H9 (cell line): ENCODE data around the gene DIS3L. TPM values are rescaled to one million over a fixed set of nuclear protein-coding genes. Genes with fewer than 3 reads are reported as not detected.

Source experiments
- DNase-seq: peaks from one replicate; pipeline ENCODE4 v3.0.0-alpha.2; 2017
- H2AFZ ChIP-seq: one replicate; pipeline ENCODE4 v1.6.1; 2013; ENCODE audit warnings: mild to moderate bottlenecking, low read length, control low read depth, moderate library complexity
- H2AK5ac ChIP-seq: 2 replicates; pipeline ENCODE4 v1.6.1; 2013; ENCODE audit warnings: low read length, control low read depth, mixed read lengths; ENCODE audit not compliant: insufficient read length
- H2BK120ac ChIP-seq: one replicate; pipeline ENCODE4 v1.6.1; 2013; ENCODE audit warnings: low read depth, mild to moderate bottlenecking, low read length, control low read depth, inconsistent platforms; ENCODE audit not compliant: poor library complexity, severe bottlenecking
- H2BK12ac ChIP-seq: 2 replicates; pipeline ENCODE4 v1.6.1; 2013; ENCODE audit warnings: low read length, control low read depth, mixed read lengths, low read depth; ENCODE audit not compliant: insufficient read length
- H2BK15ac ChIP-seq: 2 replicates; pipeline ENCODE4 v1.6.1; 2013; ENCODE audit warnings: low read depth, low read length, control low read depth
- H2BK20ac ChIP-seq: one replicate; pipeline ENCODE4 v1.6.1; 2013; ENCODE audit warnings: low read depth, mild to moderate bottlenecking, low read length, control low read depth, inconsistent platforms; ENCODE audit not compliant: poor library complexity, severe bottlenecking
- H2BK5ac ChIP-seq: 2 replicates; pipeline ENCODE4 v1.6.1; 2013; ENCODE audit warnings: low read length, control low read depth, mixed read lengths; ENCODE audit not compliant: insufficient read length
- H3K14ac ChIP-seq: 2 replicates; pipeline ENCODE4 v1.6.1; 2013; ENCODE audit warnings: low read length, control low read depth; ENCODE audit not compliant: insufficient read depth
- H3K18ac ChIP-seq: 2 replicates; pipeline ENCODE4 v1.6.1; 2013; ENCODE audit warnings: low read depth, mild to moderate bottlenecking, mixed read lengths, low read length, control low read depth; ENCODE audit not compliant: insufficient read length
- H3K23ac ChIP-seq: 2 replicates; pipeline ENCODE4 v1.6.1; 2013; ENCODE audit warnings: low read length, control low read depth, mixed read lengths, low read depth; ENCODE audit not compliant: insufficient read length
- H3K23me2 ChIP-seq: 2 replicates; pipeline ENCODE4 v1.6.1; 2013; ENCODE audit warnings: low read depth, mild to moderate bottlenecking, mixed read lengths, low read length, control low read depth; ENCODE audit not compliant: insufficient read length, poor library complexity, severe bottlenecking
- H3K27ac ChIP-seq: 2 replicates; pipeline ENCODE4 v1.5.1; 2013; ENCODE audit warnings: low read length, control low read depth, mixed read lengths, low read depth; ENCODE audit not compliant: insufficient read length
- H3K27me3 ChIP-seq: 2 replicates; pipeline ENCODE4 v1.6.1; 2013; ENCODE audit warnings: low read length, control low read depth, inconsistent platforms; ENCODE audit not compliant: insufficient read depth
- H3K4ac ChIP-seq: 2 replicates; pipeline ENCODE4 v1.6.1; 2013; ENCODE audit warnings: low read depth, mild to moderate bottlenecking, control low read depth, inconsistent platforms, low read length, moderate library complexity
- H3K4me1 ChIP-seq: 2 replicates; pipeline ENCODE4 v1.6.1; 2013; ENCODE audit warnings: low read length, control low read depth, inconsistent platforms; ENCODE audit not compliant: insufficient read depth
- H3K4me2 ChIP-seq: 2 replicates; pipeline ENCODE4 v1.6.1; 2013; ENCODE audit warnings: low read length, control low read depth, mixed read lengths; ENCODE audit not compliant: insufficient read length, insufficient read depth
- H3K56ac ChIP-seq: 2 replicates; pipeline ENCODE4 v1.6.1; 2013; ENCODE audit warnings: low read depth, mild to moderate bottlenecking, mixed read lengths, low read length, control low read depth; ENCODE audit not compliant: insufficient read length
- H3K79me1 ChIP-seq: 2 replicates; pipeline ENCODE4 v1.6.1; 2013; ENCODE audit warnings: low read depth, mild to moderate bottlenecking, moderate library complexity, low read length, control low read depth, inconsistent platforms; ENCODE audit not compliant: insufficient read depth, poor library complexity, severe bottlenecking
- H3K79me2 ChIP-seq: 2 replicates; pipeline ENCODE4 v1.6.1; 2013; ENCODE audit warnings: low read length, control low read depth, inconsistent platforms; ENCODE audit not compliant: insufficient read depth
- H3K9ac ChIP-seq: 2 replicates; pipeline ENCODE4 v1.6.1; 2013; ENCODE audit warnings: low read length, control low read depth, mixed read lengths; ENCODE audit not compliant: insufficient read length; ENCODE audit errors: extremely low read depth
- H3K9me3 ChIP-seq: one replicate; pipeline ENCODE4 v1.6.1; 2013; ENCODE audit warnings: low read depth, low read length, inconsistent platforms; ENCODE audit not compliant: control insufficient read depth
- H3T11ph ChIP-seq: one replicate; pipeline ENCODE4 v1.6.1; 2013; ENCODE audit warnings: mild to moderate bottlenecking, low read length, control low read depth, inconsistent platforms
- H4K20me1 ChIP-seq: one replicate; pipeline ENCODE4 v1.6.1; 2013; ENCODE audit not compliant: control insufficient read depth, insufficient read length, insufficient read depth
- H4K5ac ChIP-seq: 2 replicates; pipeline ENCODE4 v1.6.1; 2013; ENCODE audit warnings: low read depth, mild to moderate bottlenecking, mixed read lengths, low read length, control low read depth; ENCODE audit not compliant: insufficient read length
- H4K8ac ChIP-seq: replicated peaks from 2 replicates; pipeline ENCODE4 v1.6.1; 2013; ENCODE audit warnings: low read length, control low read depth, mixed read lengths, low read depth; ENCODE audit not compliant: insufficient read length
- H4K91ac ChIP-seq: 2 replicates; pipeline ENCODE4 v1.6.1; 2013; ENCODE audit warnings: low read depth, mild to moderate bottlenecking, moderate library complexity, mixed read lengths, low read length, control low read depth; ENCODE audit not compliant: insufficient read length
- H3K27ac Mint-ChIP-seq, 3 experiments: 2 replicates in 2 of 3; 3 replicates in 1 of 3; pipeline ENCODE4 v1.8.0; 2020 to 2021; ENCODE audit warnings: mixed read lengths in 3 of 3, mild to moderate bottlenecking in 1 of 3, moderate library complexity in 1 of 3
- H3K27me3 Mint-ChIP-seq: 2 replicates; pipeline ENCODE4 v1.8.0; 2021; ENCODE audit warnings: low read depth, mild to moderate bottlenecking, moderate library complexity, mixed read lengths
- H3K36me3 Mint-ChIP-seq, 3 experiments: 2 replicates in 2 of 3; 3 replicates in 1 of 3; pipeline ENCODE4 v1.8.0; 2020 to 2021; ENCODE audit warnings: low read depth in 3 of 3, mixed read lengths in 3 of 3; ENCODE audit not compliant: insufficient read depth in 1 of 3
- H3K4me1 Mint-ChIP-seq, 2 experiments: 2 replicates each; pipeline ENCODE4 v1.8.0; 2020; ENCODE audit warnings: mixed read lengths in 2 of 2
- H3K4me3 Mint-ChIP-seq, 2 experiments: 2 replicates in 1 of 2; 3 replicates in 1 of 2; pipeline ENCODE4 v1.8.0; 2020 to 2021; ENCODE audit warnings: mild to moderate bottlenecking in 2 of 2, mixed read lengths in 2 of 2, moderate library complexity in 1 of 2
- H3K9me3 Mint-ChIP-seq, 2 experiments: 2 replicates in 1 of 2; 3 replicates in 1 of 2; pipeline ENCODE4 v1.8.0; 2020; ENCODE audit warnings: mild to moderate bottlenecking in 2 of 2, mixed read lengths in 2 of 2, moderate library complexity in 1 of 2
- WGBS: extraction: QIAGEN DNeasy Blood & Tissue Kit; methylation state at CpG from one replicate; pipeline ENCODE4 v1.1.7; 2013; ENCODE audit warnings: missing lambda C conversion rate, low lambda C conversion rate, mixed read lengths; ENCODE audit not compliant: insufficient read length; ENCODE audit errors: extremely low coverage; 5-methylcytosine and 5-hydroxymethylcytosine counted together
- total RNA-seq: library from RNA; stranded (reverse); gene quantifications from 2 replicates; pipeline ENCODE4 v1.2.1, GENCODE V29; 2021
- TF ChIP-seq, protein P1 (sequence below): fragments of 200-600 bp; sonication (generic); conservative IDR thresholded peaks from 3 replicates; pipeline ENCODE4 v1.8.0; 2021; ENCODE audit warnings: antibody characterized with exemption, mild to moderate bottlenecking

Gene DIS3L
- total RNA-seq, 1 experiment from 2014 or later, result 30.2 TPM

DNA sequence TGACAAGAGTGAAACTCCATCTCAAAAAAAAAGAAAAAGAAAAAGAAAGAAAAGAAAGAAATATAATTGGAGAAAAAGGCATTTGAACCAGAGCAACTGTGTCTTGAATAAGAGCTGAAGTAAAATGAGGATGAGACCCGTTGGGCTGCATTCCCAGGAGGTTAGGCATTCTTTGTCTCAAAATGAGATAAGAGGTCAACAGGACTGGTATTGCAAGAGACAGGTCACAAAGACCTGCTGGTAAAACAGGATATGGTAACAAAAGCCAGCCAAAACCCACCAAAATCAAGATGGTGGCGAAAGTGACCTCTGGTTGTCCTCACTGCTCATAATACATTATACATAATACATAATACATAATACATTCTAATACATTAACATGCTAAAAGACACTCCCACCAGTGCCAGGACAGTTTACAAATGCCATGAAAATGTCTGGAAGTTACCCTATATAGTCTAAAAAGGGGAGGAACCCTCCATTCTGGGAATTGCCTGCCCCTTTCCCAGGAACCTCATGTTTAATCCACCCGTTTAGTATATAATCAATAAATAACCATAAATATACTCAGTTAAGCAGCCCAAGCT, 71.7 kb downstream of the DIS3L start:
- no peaks in the 10 kb centered on the region for H3K9me3 ChIP-seq
- no peaks in the 10 kb centered on the region for H3K79me2 ChIP-seq
- no CpG with 5 or more reads among the region's 3 CpGs for WGBS
- H4K8ac ChIP-seq, result no peak overlapping the region
- Mint-ChIP-seq H3K36me3 (no peaks in the 10 kb centered on the region; a peak in 1 of 7 replicates), H3K4me1 (peaks cover 4 to 7% of the 10 kb centered on the region in 2 experiments), H3K27ac (no peak overlapping the region), H3K9me3 (no peaks in the 10 kb centered on the region), H3K4me3 (no peak overlapping the region), H3K27me3 (no peaks in the 10 kb centered on the region)
- TF ChIP-seq, protein P1, sequence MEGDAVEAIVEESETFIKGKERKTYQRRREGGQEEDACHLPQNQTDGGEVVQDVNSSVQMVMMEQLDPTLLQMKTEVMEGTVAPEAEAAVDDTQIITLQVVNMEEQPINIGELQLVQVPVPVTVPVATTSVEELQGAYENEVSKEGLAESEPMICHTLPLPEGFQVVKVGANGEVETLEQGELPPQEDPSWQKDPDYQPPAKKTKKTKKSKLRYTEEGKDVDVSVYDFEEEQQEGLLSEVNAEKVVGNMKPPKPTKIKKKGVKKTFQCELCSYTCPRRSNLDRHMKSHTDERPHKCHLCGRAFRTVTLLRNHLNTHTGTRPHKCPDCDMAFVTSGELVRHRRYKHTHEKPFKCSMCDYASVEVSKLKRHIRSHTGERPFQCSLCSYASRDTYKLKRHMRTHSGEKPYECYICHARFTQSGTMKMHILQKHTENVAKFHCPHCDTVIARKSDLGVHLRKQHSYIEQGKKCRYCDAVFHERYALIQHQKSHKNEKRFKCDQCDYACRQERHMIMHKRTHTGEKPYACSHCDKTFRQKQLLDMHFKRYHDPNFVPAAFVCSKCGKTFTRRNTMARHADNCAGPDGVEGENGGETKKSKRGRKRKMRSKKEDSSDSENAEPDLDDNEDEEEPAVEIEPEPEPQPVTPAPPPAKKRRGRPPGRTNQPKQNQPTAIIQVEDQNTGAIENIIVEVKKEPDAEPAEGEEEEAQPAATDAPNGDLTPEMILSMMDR, result no peak
- no peaks in the 10 kb centered on the region for H3K23me2 ChIP-seq
- H3K14ac ChIP-seq, result no peak overlapping the region
- H3K23ac ChIP-seq, result no peak overlapping the region
- H3K4ac ChIP-seq, result no peak overlapping the region
- H2BK15ac ChIP-seq, result no peak overlapping the region
- no peak for DNase-seq
- no peak overlapping the region for H3K56ac ChIP-seq
- no peak overlapping the region for H3K18ac ChIP-seq
- no peak overlapping the region for H3K9ac ChIP-seq
- no peaks in the 10 kb centered on the region; the same call in 1 of the 2 replicates for H3K4me1 ChIP-seq
- no peak overlapping the region for H2BK5ac ChIP-seq
- no peak overlapping the region for H3T11ph ChIP-seq
- H2AK5ac ChIP-seq, result no peak overlapping the region
- H2BK20ac ChIP-seq, result no peak overlapping the region
- H4K20me1 ChIP-seq, result no peaks in the 10 kb centered on the region
- no peak overlapping the region for H4K5ac ChIP-seq
- no peak overlapping the region for H4K91ac ChIP-seq
- H2AFZ ChIP-seq, result no peak overlapping the region
- no peaks in the 10 kb centered on the region for H3K79me1 ChIP-seq
- no peak overlapping the region for H2BK12ac ChIP-seq
- H3K4me2 ChIP-seq, result no peak overlapping the region
- no peak overlapping the region for H3K27ac ChIP-seq
- no peak overlapping the region for H2BK120ac ChIP-seq
- no peaks in the 10 kb centered on the region for H3K27me3 ChIP-seq
